Hair follicular keratinocyte (primary cell): ENCODE data around the gene HOXC5. TPM values are rescaled to one million over a fixed set of nuclear protein-coding genes. Genes with fewer than 3 reads are reported as not detected.

Experiments
- total RNA-seq: library from RNA; depleted of rRNA; stranded (reverse); fragments of >200 nt; gene quantifications from 2 replicates; pipeline ENCODE4 v1.2.3, GENCODE V29; 2015

HOXC5 gene
- 1.6 and 3.1 TPM in 2 replicates for total RNA-seq

DNA sequence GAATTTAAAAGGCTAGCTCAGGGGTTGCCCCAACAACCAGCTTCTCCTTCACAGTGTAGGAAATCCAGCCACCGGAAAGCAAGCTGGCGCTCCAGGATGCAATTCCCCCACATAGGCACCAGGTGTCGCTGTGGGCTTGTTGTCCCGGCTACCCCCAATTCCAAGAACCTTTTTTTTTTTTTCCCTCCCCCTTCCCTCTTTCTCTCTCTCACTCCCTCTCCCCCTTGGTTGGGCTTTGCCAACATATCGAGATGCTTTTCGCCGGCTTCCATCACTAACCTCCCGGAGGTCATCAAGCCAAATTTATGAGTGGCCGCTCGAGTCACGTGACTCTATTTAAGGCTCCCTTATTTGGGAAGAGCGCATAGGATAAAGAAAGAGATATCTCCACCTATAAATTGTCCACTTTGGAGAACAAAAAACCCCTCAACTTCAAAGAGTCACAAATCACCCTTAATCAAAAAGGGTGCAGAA is at the start of gene HOXC5:
TSS of gene HOXC5 (plus strand) at position 424 of the 474 bp plus-strand sequence. CDS start 73 bp downstream, outside the sequence.

DNA sequence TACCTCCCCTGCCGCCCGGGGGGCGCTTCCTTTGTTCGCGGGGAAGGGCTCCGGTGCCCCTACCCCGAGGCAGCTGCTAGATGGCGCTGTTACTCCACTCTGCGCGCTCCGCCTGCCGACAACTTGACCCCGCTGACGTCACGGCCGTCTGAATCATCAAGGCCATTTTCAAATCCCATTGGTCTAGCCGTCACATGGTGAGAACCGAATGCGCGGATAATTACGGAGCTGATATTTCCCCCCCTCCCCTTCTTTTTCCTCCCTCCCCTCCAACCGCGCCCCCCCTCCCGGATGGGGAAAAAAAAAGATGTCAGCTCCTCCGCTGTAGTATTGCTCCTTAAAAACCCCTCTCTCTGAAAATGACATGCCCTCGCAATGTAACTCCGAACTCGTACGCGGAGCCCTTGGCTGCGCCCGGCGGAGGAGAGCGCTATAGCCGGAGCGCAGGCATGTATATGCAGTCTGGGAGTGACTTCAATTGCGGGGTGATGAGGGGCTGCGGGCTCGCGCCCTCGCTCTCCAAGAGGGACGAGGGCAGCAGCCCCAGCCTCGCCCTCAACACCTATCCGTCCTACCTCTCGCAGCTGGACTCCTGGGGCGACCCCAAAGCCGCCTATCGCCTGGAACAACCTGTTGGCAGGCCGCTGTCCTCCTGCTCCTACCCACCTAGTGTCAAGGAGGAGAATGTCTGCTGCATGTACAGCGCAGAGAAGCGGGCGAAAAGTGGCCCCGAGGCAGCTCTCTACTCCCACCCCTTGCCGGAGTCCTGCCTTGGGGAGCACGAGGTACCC is 47.8 kb upstream of the HOXC5 start, which contains the start of gene HOXC10:
TSS of gene HOXC10 (plus strand) at position 246 of the 791 bp plus-strand sequence. CDS start at position 360, 114 bp downstream.

GRCh38 chr12:54000116-54001114 is 32.4 kb upstream of the HOXC5 start, which contains the start of gene HOXC9:
HOXC9 (plus strand) TSS chr12:54000161; CDS start chr12:54000189, 28 bp downstream.

GRCh38 chr12:54028314-54029201 is 4.3 kb upstream of the HOXC5 start, which contains the start of gene HOXC6:
HOXC6 (plus strand) TSS chr12:54028440; CDS start chr12:54028522, 82 bp downstream.

DNA sequence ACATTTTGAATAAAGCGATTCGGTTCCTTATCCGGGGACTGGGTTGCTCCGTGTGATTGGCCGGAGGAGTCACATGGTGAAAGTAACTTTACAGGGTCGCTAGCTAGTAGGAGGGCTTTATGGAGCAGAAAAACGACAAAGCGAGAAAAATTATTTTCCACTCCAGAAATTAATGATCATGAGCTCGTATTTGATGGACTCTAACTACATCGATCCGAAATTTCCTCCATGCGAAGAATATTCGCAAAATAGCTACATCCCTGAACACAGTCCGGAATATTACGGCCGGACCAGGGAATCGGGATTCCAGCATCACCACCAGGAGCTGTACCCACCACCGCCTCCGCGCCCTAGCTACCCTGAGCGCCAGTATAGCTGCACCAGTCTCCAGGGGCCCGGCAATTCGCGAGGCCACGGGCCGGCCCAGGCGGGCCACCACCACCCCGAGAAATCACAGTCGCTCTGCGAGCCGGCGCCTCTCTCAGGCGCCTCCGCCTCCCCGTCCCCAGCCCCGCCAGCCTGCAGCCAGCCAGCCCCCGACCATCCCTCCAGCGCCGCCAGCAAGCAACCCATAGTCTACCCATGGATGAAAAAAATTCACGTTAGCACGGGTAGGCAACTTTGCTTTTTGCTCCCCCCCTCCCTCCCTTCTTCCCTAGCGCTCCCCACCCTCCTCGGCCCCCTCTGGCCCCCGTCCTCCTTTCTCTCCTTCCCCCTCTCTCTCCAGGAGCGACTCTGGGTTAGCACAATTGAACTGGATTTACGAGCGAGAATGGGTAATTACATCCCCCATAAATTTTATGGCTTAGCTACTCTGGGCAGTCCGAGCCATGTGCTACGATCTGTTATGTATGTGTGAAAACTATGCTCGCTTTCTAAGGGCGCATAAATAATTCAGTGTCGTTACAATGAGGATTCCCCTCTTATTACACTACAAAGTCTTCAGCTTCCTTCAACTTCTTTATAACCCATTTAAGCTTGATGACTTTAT is 21.2 kb downstream of the HOXC5 start, which contains the start of gene HOXC4:
TSS of gene HOXC4 (plus strand) at position 85 of the 991 bp plus-strand sequence. CDS start at position 173, 88 bp downstream.

Other genes starting within 250 kb of the HOXC5 start
- 5.5 and 6.0 TPM in 2 replicates for gene HOXC13, start 94.2 kb upstream of the HOXC5 start, total RNA-seq
- gene HOXC12, start 78.1 kb upstream of the HOXC5 start, total RNA-seq = 0.31 and 0.80 TPM in 2 replicates
- 2.8 and 3.1 TPM in 2 replicates for gene HOXC11, start 59.9 kb upstream of the HOXC5 start, total RNA-seq
- gene HOTAIR, start 58.1 kb upstream of the HOXC5 start, total RNA-seq = 0.39 and 4.4 TPM in 2 replicates
- 11.3 and 11.4 TPM in 2 replicates for gene HOXC10, start 47.9 kb upstream of the HOXC5 start, total RNA-seq
- gene HOXC9, start 32.9 kb upstream of the HOXC5 start, total RNA-seq = 3.5 and 5.2 TPM in 2 replicates
- 1.3 and 2.3 TPM in 2 replicates for gene HOXC8, start 24.1 kb upstream of the HOXC5 start, total RNA-seq
- gene HOXC6, start 4.6 kb upstream of the HOXC5 start, total RNA-seq = 0.72 and 0.78 TPM in 2 replicates
- gene HOXC4, start 20.8 kb downstream of the HOXC5 start, total RNA-seq = 4.1 and 4.4 TPM in 2 replicates
- gene SMUG1, start 155.9 kb downstream of the HOXC5 start, total RNA-seq = 69.3 and 72.3 TPM in 2 replicates
- gene CBX5, start 247.1 kb downstream of the HOXC5 start, total RNA-seq = 25.7 and 28.0 TPM in 2 replicates
- 545 and 687 TPM in 2 replicates for gene HNRNPA1, start 247.7 kb downstream of the HOXC5 start, total RNA-seq